ENCODE measurements around the gene MAPK12. TPM values are rescaled to one million over a fixed set of nuclear protein-coding genes. Genes with fewer than 3 reads are reported as not detected.
A peak's percentile ranks its signal among the peaks of the same experiment; 100 is the strongest.

Gene MAPK12
- total RNA-seq, 1 experiment from 2014 or later, result 74.6 TPM

DNA sequence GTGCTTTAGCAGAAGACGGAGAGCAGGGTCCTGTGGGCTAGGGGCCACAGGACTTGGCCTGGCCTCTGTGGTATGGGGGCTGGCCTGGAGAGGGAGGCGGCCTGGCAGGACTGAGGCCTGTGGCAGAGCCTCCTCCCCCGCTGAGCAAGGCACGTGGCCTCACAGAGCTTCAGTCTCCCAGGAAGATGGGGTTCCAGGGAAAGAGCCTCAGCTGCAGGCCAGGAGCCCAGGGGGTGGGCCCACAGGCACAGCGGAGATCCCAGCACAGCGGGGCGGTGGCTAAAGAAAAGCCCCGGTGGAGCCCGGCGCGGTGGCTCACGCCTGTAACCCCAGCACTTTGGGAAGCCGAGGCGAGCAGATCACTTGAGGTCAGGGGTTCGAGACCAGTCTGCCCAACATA, 2.2 kb downstream of the MAPK12 start:
- H3K4me1 ChIP-seq (ENCODE audit: control insufficient read depth, insufficient read depth, low read length), result peaks cover 33% of the 10 kb centered on the region
- TF ChIP-seq SIN3A (IDR thresholded peaks at IDR 0.05; ENCODE audit: borderline replicate concordance, insufficient read depth, low read depth, low read length), result no peak
- no peak for TF ChIP-seq TCF7L2 (IDR thresholded peaks at IDR 0.05; ENCODE audit: low read depth, low read length)
- TF ChIP-seq, protein P1, sequence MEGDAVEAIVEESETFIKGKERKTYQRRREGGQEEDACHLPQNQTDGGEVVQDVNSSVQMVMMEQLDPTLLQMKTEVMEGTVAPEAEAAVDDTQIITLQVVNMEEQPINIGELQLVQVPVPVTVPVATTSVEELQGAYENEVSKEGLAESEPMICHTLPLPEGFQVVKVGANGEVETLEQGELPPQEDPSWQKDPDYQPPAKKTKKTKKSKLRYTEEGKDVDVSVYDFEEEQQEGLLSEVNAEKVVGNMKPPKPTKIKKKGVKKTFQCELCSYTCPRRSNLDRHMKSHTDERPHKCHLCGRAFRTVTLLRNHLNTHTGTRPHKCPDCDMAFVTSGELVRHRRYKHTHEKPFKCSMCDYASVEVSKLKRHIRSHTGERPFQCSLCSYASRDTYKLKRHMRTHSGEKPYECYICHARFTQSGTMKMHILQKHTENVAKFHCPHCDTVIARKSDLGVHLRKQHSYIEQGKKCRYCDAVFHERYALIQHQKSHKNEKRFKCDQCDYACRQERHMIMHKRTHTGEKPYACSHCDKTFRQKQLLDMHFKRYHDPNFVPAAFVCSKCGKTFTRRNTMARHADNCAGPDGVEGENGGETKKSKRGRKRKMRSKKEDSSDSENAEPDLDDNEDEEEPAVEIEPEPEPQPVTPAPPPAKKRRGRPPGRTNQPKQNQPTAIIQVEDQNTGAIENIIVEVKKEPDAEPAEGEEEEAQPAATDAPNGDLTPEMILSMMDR (IDR thresholded peaks at IDR 0.05), result no peak
- TF ChIP-seq POLR2AphosphoS5 (IDR thresholded peaks at IDR 0.05; ENCODE audit: low read depth, low read length), result no peak
- TF ChIP-seq, protein P2, sequence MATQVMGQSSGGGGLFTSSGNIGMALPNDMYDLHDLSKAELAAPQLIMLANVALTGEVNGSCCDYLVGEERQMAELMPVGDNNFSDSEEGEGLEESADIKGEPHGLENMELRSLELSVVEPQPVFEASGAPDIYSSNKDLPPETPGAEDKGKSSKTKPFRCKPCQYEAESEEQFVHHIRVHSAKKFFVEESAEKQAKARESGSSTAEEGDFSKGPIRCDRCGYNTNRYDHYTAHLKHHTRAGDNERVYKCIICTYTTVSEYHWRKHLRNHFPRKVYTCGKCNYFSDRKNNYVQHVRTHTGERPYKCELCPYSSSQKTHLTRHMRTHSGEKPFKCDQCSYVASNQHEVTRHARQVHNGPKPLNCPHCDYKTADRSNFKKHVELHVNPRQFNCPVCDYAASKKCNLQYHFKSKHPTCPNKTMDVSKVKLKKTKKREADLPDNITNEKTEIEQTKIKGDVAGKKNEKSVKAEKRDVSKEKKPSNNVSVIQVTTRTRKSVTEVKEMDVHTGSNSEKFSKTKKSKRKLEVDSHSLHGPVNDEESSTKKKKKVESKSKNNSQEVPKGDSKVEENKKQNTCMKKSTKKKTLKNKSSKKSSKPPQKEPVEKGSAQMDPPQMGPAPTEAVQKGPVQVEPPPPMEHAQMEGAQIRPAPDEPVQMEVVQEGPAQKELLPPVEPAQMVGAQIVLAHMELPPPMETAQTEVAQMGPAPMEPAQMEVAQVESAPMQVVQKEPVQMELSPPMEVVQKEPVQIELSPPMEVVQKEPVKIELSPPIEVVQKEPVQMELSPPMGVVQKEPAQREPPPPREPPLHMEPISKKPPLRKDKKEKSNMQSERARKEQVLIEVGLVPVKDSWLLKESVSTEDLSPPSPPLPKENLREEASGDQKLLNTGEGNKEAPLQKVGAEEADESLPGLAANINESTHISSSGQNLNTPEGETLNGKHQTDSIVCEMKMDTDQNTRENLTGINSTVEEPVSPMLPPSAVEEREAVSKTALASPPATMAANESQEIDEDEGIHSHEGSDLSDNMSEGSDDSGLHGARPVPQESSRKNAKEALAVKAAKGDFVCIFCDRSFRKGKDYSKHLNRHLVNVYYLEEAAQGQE (IDR thresholded peaks at IDR 0.05; ENCODE audit: insufficient read depth in 1 of 2, low read depth in 2 of 2, low read length in 1 of 2), result no peak
- CTCF ChIA-PET, result no interaction called here
- H3K27ac ChIP-seq (ENCODE audit: low read length), result peak overlapping the region; percentile 18; the same call in 1 of the 2 replicates
- no peak overlapping the region; a peak in 1 of 4 replicates for H3K4me3 ChIP-seq (ENCODE audit: low read depth in 2 of 2, low read length in 2 of 2)
- in situ Hi-C loops (cut with HindIII; ENCODE audit: low pct_unique_long_range_greater_than_20kb, low sequenced_read_pairs), result no loop called here
- no TSS peak for BruUV-seq (replicated peaks)
- no peaks in the 10 kb centered on the region for H3K9me3 ChIP-seq (ENCODE audit: control insufficient read depth, insufficient read depth, low read depth, low read length)
- intact Hi-C loops (cut with micrococcal nuclease; ENCODE audit: unreplicated experiment), result no loop called here
- H3K27me3 ChIP-seq (ENCODE audit: control insufficient read depth, insufficient read depth, low read length), result no peaks in the 10 kb centered on the region
- ATAC-seq (no peak), DNase-seq (ENCODE audit: low read depth, low spot score) (no peak)
- no peaks in the 10 kb centered on the region; the same call in 1 of the 2 replicates for H3K36me3 ChIP-seq (ENCODE audit: control insufficient read depth, insufficient read depth, low read length)
- POLR2A ChIA-PET, result no interaction called here

DNA sequence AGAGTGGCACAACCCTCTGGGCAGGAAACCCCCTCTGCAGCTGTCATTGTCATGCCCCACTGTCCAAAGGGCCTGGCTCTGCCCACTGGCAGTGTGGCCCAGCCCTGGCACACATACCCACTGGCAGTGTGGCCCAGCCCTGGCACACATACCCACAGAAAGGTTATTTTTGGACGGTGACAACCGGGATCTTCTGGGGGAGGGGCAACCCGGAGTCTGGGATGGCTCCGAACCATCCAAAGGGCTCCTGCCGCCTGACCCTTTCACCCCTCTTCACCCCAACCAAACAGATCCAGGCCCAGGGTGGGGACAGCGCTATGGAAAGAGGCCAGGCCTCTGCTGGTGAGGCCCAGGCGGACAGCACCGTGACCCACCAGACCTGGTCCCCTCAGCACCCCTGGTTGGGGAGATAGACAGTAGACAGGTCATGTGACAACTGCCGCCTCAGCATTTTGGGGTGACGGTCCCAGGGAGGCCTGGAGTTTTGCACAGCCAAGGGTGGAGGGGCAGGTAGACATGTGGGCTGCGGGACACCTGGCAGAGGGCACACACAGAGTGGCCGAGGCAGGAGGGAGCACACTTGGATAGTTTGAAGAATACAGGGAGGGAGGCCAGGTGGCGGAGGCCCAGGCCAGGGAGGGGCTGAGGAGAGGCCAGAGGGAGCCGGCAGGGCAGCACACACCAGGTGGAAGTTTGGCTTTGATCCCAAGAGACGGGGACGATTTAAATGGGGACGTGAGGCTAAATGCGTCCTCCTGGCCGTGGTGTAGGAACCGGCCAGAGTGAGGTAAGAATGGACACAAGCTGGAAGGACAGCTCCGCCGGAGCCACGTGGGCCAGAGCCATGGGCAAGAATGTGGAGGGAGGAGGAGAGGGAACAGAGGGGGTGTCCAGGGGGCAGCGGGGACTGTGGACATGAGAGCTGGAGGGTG, 2.9 kb downstream of the MAPK12 start:
- POLR2A ChIA-PET, result no interaction called here
- H3K27me3 ChIP-seq (ENCODE audit: control insufficient read depth, insufficient read depth, low read length), result no peaks in the 10 kb centered on the region
- TF ChIP-seq SIN3A (IDR thresholded peaks at IDR 0.05; ENCODE audit: borderline replicate concordance, insufficient read depth, low read depth, low read length), result no peak
- TF ChIP-seq, protein P1 (IDR thresholded peaks at IDR 0.05), result no peak
- TF ChIP-seq, protein P2 (IDR thresholded peaks at IDR 0.05; ENCODE audit: insufficient read depth in 1 of 2, low read depth in 2 of 2, low read length in 1 of 2), result no peak
- no peak for TF ChIP-seq TCF7L2 (IDR thresholded peaks at IDR 0.05; ENCODE audit: low read depth, low read length)
- TF ChIP-seq POLR2AphosphoS5 (IDR thresholded peaks at IDR 0.05; ENCODE audit: low read depth, low read length), result no peak
- no peak overlapping the region for H3K4me3 ChIP-seq (ENCODE audit: low read depth in 2 of 2, low read length in 2 of 2)
- no peaks in the 10 kb centered on the region; the same call in 1 of the 2 replicates for H3K36me3 ChIP-seq (ENCODE audit: control insufficient read depth, insufficient read depth, low read length)
- intact Hi-C loops (cut with micrococcal nuclease; ENCODE audit: unreplicated experiment) (no loop called here), in situ Hi-C loops (cut with HindIII; ENCODE audit: low pct_unique_long_range_greater_than_20kb, low sequenced_read_pairs) (no loop called here)
- no peak for DNase-seq (ENCODE audit: low read depth, low spot score)
- H3K27ac ChIP-seq (ENCODE audit: low read length), result peak overlapping the region; percentile 18
- no peak for ATAC-seq
- CTCF ChIA-PET, result no interaction called here
- H3K4me1 ChIP-seq (ENCODE audit: control insufficient read depth, insufficient read depth, low read length), result peaks cover 37% of the 10 kb centered on the region
- no TSS peak for BruUV-seq (replicated peaks)
- no peaks in the 10 kb centered on the region for H3K9me3 ChIP-seq (ENCODE audit: control insufficient read depth, insufficient read depth, low read depth, low read length)
